D721Med (cell line): ENCODE data around the gene TOR1AIP1.
A peak's percentile ranks its signal among the peaks of the same experiment; 100 is the strongest.

Experiments
- DNase-seq: peaks from one replicate; pipeline ENCODE4 v3.0.0; 2011; ENCODE audit warnings: low spot score; ENCODE audit not compliant: insufficient read length
- FAIRE-seq: peaks from 2 replicates; lab custom pipeline; 2011; peaks lifted over from hg19 to GRCh38; lab: Jason Lieb, UNC
- CTCF ChIP-seq: IDR thresholded peaks from 2 replicates; pipeline ENCODE4 v1.5.1; 2012; ENCODE audit warnings: mild to moderate bottlenecking, control low read depth; ENCODE audit not compliant: insufficient read depth; ENCODE audit errors: missing control alignments

TOR1AIP1 gene

GRCh38 chr1:179917601-179918429 lies 35.7 kb downstream of the TOR1AIP1 start:
- no peak for TF ChIP-seq CTCF
- DNase-seq (no peak), FAIRE-seq (peak; percentile 25)

GRCh38 chr1:179921472-179921871 lies 39.4 kb downstream of the TOR1AIP1 start:
- FAIRE-seq (peak; percentile 25), DNase-seq (no peak)
- no peak for TF ChIP-seq CTCF

GRCh38 chr1:179921981-179922872 lies 40.1 kb downstream of the TOR1AIP1 start:
- TF ChIP-seq CTCF, result no peak
- FAIRE-seq (no peak), DNase-seq (no peak)

- DNase-seq (no peak), FAIRE-seq (no peak)
- TF ChIP-seq CTCF, result no peak
These were observed 40.9 kb downstream of the TOR1AIP1 start for GRCh38 chr1:179923029-179923428.

- DNase-seq (no peak), FAIRE-seq (no peak)
- TF ChIP-seq CTCF, result no peak
These were observed 42.2 kb downstream of the TOR1AIP1 start for GRCh38 chr1:179924268-179924667.

GRCh38 chr1:179925302-179925701 lies 43.2 kb downstream of the TOR1AIP1 start:
- no peak for FAIRE-seq
- TF ChIP-seq CTCF, result no peak
- DNase-seq, result no peak
